Raji (cell line): ENCODE data around the gene FHDC1.

Experiments
- POLR2A ChIP-seq: IDR thresholded peaks from 2 replicates; pipeline ENCODE4 v1.6.1; 2011; ENCODE audit warnings: low read depth, low read length, control low read depth; ENCODE audit not compliant: insufficient read depth

Gene FHDC1

GRCh38 chr4:152983221-152983620, 47.1 kb downstream of the FHDC1 start:
- no peak for TF ChIP-seq POLR2A

DNA sequence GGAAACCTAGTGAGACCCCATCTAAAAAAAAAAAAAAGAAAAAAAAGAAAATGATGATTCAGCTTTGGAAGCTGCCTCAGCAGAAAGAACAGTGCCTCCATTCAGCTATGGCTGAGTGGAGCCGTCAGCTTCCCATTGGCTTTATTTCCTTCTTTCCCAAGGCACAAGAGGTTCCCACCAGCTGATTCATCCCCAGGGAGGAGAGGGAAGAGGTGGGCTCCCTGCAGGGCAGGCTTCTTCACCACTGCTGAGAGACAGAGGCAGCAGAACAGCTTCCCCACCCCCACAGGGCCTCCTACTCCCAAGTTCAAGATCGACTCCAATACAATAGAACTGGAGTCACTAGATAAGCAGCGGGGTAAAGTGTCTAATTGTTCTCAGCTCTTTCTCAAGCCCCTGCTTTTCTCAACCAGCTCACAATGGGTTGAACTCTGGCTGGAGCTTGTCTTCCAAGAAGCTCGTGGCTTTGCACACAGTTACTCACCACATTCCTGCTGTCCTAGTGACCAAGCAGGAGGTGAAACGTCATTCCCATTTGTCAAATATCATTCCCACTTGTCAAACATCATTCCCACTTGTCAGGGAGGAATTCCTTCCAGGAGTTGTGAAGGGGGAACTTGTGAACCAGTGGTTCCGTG, 47.8 kb downstream of the FHDC1 start:
- TF ChIP-seq POLR2A = no peak

DNA sequence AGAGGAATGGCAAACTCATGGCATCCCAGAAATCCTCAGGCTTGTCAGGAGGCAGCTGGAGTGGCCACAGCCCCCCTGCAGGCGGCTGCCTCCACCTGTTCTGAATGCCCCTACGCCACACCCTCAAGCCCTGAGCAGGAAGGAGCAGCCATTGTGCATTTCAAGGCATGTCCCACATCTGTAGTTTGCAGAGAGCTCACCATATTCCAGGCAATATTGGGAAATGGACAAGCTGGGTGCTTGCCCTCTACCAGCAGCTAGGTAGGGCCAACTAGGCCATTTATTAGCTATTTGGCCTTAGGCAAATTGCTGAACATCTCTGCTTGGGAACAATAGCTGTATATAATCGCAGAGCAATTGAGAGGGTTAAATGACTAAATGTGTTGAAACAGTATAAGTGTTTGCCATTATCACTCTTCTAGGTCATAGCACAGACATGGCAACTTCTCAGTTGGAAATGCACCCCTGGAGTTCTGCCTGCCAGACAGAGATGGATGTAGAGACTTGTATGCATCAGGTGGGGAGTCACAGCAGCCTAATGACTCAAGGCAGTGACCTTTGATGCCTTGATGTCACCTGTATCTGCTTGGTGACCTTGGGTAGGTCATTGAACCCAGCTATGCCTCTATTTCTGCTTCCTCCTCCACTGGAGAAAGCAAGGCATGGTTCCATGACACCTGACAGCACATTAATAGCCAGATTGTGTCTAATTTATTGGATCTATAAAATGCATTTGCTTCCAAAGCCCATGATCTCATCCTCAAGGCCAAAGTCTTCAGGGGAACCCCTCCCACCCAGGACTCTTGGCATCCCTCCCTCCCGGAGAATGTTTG, 52.8 kb downstream of the FHDC1 start:
- no peak for TF ChIP-seq POLR2A

DNA sequence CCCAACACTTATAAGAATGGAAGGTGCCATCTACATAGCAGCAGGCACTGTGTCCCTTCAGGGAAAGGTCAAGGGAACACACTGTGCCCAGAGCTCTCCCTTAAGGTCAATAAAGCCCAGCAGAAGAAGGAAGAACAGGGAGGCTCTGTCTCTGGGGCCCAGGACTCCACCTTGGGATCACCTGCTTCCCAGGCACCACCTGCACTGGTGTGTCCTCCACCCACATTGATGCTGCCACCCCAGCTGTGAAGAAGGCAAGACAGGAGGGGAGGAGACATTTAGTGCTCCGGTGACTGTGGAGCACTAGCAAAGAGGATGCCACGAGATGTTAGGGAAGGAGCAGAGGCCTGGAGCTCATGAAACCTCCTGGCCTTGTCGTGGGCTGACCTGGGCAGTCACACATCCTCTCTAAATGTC, 53.4 kb downstream of the FHDC1 start:
- no peak for TF ChIP-seq POLR2A

DNA sequence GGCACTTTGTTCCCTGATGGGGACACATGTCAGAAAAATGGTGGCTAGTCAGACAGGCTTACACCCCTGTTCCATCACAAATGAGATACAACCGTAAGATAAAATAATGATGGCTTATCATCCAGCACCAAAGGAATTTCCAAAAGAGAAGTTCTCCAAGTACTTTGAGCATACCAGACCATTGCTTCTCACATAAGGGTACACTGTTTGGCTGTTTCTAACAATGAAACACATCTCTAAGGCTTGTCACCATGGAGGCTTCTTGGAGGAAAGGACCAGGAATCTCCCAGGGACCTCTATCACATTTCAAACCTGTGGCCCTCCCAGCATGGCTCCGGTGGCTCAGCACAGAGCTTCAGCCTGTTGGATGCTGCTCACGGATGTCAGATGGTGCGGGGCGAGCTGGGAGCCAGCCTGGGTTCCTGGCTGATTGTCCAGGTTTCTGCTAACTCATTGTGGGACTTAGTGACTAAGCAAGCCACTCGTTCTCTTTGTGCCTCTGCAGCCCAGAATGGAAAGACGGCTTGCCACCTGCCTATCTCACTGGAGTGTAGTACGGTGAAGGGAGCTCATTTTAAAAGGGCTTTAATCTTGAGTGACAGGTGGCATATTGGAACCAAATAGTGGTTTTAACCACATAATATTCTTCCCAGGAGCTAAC, 54.5 kb downstream of the FHDC1 start:
- no peak for TF ChIP-seq POLR2A

DNA sequence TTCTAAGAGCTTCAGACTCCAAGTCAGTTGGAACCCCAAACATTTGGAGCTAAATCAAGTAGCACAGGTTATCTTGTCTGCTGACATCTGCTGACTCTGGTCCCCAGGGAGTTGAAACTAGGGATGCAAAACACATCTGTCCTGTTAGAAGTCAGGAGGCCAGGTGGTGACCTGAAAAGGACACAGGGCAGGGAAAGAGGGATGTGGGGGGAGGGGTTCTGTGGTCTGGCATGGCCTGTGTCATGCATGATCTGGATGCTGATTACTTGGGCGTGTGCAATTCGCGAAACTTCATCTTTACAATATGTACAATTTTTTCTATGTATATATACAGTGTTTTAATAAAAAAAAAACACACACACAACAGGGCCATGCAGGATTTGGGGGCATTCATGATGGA, 55.3 kb downstream of the FHDC1 start:
- no peak for TF ChIP-seq POLR2A

DNA sequence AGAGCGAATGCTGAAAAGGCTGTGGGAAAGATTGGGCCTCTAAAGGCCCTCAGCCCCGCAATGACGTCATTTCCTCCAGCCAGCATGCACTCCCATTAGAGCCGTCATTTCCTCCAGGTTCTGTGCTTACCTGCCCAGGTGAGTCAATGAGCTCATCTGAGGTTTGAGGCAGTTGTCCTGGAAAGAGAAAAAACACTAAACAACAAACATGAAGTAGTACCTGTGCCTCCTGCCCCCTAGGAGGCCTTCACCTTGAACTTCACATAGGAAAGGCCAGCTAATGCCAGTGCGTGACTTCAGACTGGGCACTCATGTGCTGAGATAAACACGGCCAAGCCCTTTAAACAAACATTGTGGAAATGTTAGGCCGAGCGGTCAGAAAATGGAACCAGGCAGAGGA, 55.9 kb downstream of the FHDC1 start:
- no peak for TF ChIP-seq POLR2A

- no peak for TF ChIP-seq POLR2A
Observed at GRCh38 chr4:152992466-152992865, 56.3 kb downstream of the FHDC1 start.

DNA sequence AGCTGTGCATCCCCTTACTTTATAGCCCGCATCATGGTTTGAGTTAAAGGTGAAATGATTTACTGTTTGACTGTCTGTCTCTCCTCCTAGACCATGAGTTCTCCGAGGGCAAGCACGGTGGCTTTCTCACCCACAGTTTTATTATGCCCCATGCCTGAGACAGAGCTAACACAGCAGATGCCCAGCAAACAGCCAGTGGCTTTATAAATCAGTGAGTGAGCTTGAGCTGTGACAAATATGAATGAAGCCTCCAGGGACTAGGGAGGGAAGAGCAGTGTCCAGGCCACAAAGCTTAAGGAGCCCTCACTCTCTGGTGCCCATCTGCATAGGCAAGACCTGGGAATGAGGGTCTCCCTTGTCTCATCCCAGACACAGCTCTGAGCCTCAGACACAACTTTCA, 57.9 kb downstream of the FHDC1 start:
- TF ChIP-seq POLR2A = no peak

- no peak for TF ChIP-seq POLR2A
Observed at GRCh38 chr4:152996111-152996571, 60.0 kb downstream of the FHDC1 start.

GRCh38 chr4:152996672-152997071, 60.5 kb downstream of the FHDC1 start:
- TF ChIP-seq POLR2A = no peak

- TF ChIP-seq POLR2A = no peak
Observed at GRCh38 chr4:152997288-152997687, 61.2 kb downstream of the FHDC1 start.

DNA sequence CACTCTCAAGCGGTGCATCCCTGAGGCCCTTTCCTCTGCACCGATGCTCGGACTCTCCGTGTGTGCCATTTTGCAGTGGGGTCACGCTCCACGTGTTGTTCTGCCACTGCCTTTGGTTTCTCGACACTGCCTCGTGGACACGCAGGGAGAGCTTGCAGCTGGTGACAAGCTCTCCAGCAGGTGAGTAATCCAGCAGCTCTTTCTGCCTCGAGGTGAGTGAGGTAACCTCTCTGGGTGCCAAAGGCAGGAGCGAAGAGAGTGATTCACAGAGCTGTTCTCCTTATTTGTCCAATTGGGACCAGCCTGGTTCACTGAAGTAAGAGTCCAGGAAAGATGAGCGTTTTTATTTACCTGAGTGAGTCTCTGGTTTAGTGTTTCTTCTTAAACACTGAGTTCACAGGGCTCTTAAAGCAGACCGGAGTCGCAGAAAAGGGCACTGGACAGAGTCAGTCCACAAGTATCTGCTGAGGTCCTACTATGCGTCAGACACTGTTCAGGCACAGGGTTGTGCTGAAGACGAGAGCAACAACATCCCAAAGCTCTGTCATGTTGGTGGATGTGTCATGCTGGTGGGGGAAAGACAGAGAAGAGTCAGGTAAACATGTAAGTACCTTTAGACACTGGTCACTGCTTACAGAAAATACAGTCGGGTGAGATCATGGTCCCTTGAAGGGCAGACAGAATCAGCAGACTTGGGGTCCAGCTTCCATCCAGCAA, 61.8 kb downstream of the FHDC1 start:
- TF ChIP-seq POLR2A = no peak

DNA sequence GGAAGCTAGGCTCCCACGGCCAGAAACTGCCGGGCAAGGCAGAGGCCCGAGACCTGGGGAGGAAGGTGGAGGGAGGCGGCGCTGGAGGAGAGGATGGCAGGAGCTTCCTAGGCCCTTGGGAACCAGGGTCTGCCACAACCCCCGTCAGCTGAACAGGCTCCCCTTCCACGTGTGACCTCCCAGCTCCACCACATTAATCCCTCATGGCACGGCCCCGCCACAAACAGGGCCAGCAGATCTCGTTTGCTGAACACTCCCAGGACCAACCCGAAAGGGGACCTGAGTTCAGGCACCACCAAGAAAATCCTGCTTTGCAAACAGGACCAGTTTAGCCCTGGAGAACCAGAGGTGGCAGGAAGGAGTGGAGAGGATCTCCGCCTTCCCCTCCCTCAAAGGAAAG, 62.7 kb downstream of the FHDC1 start:
- no peak for TF ChIP-seq POLR2A

- TF ChIP-seq POLR2A = no peak
Observed at GRCh38 chr4:152999346-153000075, 63.4 kb downstream of the FHDC1 start.
